Measurements from ENCODE around the gene LRRC31.

DNA sequence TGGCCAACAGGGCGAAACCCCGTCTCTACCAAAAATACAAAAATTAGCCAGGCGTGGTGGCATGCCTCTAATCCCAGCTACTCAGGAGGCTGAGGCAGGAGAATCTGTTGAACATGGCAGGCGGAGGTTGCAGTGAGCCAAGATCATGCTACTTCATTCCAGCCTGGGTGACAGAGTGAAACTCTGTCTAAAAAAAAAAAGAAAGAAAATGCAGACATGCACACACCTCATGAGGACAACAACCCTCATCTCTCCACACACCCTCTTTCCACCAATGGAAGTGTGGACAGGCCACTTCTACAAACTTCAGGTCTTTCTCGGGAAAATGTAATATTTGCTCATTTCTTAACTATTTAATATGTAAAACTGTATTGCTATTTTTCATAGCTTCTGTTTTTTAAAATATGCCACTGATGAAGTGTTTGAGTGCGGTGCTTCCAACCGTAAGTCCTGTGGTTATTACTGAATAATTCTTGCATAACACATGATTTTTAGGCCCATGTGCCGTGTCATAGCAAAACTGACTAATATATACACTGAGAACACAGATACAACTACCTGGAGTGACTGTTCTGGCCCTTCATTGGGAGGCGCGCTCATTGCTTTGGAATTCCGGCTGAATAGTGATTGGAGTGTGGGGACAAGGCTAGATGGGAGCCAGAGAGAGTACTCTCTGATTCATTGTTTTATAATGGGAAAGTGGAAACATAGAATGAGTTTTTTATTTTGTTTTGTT is 23.1 kb downstream of the LRRC31 start:
- no peak for TF ChIP-seq CTCF (IDR thresholded peaks at IDR 0.05)
- no peak for TF ChIP-seq POLR2A (IDR thresholded peaks at IDR 0.05)
